Skin of body (tissue), 2 donors: ENCODE data around the gene CBX4. TPM values are rescaled to one million over a fixed set of nuclear protein-coding genes. Genes with fewer than 3 reads are reported as not detected.

Source experiments
- DNase-seq: peaks from one replicate; lab custom pipeline; 2025; lab: John Stamatoyannopoulos, UW
- total RNA-seq: library from RNA; depleted of rRNA; stranded (reverse); fragments of >200 nt; gene quantifications from one replicate; pipeline ENCODE4 v1.2.3, GENCODE V29; 2014

Gene CBX4
- total RNA-seq, 1 donor from 2014 or later = 13.7 TPM

GRCh38 chr17:79790805-79791734 lies 48.2 kb downstream of the CBX4 start:
- no peak for DNase-seq

DNA sequence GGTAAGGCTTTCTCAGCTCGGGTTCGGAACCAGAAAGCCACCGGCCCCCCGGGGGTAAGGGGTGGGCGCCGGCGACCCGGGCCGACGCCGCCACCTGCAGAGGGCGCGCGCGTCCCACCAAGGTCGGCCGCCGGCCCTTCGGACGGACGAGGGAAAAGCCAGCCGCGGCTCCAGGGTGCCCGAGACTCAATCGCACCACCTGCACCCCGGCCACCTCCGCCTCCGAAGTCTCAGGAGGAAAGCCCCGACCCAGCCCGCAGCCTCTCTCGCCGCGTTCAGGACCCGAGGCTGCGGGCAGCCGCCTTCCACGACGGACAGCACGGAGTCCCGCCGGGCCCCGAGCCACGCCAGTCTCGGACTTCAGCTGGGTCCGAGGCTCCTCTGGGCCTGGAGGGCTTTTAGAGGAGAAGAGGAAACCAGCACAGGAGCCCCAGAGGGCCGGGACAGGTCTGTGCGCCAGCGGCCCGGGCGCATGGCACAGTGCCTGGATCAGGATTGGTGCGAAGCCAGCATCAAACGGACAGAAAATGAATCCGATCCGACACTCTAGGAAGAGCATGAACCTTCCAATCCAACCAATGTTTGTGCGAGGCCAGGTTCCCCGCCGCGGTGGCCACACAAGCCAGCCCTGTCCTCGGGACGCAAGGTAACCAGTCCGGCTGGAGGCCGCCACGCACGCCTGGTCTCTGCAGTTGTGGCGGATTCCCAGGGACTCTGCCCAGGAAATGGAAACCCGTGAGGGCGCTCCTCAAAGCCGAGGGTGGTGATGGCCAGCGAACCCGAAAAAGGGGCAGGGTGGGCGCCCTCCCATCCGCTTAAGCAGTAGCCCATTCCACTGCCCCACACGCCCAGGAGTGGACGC lies 49.1 kb downstream of the CBX4 start:
- DNase-seq = no peak

DNA sequence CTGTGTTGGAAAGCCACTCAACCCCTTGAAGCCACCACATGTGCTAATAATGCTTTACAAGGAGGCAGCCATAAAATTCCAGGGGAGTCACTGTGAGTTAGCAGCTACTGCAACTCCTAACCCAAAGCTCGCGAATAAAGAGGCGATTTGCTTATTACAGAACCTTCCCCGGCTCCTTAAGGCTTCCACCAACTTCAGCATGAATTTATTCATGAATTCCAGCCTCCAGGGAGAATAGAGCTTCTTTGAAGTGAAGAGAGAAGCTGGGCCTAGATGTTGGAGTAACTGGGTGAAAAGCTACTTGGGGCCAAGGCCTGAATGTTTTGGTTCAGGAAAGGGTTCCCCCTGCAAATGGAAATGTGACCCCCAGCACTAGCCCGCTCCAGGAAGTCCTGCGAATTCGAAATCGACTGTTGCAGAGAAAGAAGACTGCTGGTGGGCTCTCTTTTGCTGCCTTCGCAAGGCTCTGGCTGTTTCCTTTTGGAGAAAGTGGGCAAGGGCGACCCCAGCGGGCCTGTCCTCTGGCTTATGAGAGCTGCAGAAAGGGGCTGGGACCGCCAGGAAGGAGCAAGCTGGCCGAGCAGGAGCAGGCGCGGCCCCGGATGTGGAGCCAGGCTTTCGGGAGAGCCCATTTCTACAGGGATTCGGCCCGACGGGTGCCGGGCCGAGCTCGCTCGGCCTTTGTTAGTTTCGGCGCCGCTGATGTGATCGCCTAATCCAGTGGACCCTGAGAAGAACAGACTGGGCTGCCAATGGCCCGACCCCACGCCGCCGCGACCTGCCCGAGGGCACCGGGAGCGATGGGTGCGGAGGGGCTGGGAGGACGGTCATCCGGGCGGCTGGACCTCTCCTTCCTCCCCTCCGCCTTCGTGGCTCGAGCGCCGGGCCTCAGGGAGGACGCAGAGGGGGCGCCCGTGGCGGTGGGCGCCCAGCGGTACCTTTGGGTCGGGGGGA lies 50.0 kb downstream of the CBX4 start:
- DNase-seq = no peak

DNA sequence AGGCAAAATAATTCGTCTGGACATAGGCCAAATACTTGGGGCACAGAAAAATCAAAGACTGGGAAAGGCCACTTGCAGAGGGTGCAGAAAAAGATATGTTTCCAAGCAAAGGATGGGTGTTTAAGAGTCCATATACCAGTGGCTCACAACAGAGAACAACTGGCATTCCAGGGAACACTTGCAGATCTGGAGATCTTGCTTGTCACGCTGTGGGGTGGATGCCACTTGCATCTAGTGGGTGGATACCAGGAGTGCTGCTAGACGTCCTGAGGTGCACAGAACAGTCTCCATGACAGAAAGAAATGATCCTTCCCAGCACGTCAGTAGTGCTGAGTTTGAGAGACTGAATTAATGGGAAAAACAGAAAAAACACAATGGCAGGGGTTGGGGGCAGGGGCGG lies 50.8 kb downstream of the CBX4 start:
- no peak for DNase-seq

DNA sequence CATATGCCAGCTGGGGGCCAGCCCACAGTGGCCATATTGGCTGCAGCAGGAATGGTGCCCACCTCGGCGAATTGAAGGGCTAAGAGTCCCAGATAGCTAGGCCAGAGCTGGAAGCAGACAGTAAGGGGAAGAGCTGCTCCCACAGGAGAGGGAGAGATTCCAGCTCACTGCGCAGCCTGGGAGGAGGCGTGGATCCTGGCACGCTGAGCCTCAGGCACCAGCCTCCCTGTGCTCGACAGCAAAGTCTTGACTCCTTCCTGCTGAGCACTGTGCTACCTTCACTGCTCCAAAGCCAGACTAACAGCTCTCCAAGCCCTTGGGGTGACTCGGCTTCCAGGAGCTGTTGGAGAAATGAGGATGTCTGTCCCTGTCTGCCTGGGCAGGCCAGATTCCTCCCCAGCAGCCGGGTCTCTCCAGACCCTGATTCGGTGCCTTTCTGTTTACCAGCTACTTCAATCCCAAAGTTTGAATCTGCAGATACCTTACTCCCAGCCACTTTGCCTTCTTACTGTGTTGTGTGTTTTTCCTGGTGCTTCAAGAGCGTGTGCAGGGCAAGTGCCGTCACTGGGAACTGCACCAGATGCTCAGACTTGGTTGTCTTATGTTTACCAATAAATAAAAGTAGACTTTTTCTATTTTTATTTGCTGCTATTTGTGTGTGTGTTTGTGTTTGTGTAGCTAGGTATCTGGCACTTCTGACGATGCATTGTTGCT lies 52.2 kb downstream of the CBX4 start:
- no peak for DNase-seq

DNA sequence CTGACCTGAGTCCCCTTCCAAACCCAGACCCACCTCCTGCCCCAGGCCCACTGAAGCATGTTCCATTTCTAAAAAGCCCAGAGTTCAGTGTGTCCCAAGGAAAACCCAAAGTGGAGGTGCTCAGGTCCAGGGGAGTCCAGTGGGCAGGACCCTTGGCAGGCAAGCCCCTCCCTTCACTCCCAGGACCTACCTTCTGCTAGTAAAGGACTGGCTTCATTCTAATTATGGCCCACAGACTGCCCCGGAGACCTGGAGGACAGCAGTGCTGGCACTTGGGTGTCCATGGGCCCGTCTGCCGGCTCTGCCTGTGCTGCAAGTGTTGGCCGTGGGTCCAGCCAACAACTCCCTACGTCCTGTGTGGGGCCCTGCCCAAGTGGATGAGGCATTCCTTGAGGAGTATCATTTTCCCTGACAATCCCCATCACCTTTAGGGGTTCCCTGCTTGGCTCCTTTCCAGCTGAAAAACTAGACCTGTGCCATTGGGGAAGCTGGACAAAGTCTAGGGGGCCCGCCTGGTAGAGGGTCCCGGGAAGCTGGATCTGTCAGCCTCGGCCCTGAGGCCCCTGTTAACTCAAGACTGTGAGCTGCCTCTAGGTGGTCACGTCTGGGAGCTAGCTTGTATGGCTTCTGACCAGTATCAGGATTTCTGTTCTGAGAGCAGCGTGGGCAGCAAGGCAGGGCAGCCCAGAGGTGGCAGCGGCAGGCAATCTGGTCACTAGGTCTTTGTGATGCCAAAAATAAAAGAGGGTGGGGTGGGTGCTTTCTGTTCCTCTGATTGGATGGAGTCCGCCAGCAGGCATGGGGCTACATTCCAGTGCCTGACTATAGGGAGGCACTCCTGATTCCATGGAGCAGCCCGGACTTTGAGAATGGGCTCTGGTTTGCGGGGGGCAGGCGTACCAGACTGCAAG lies 53.1 kb downstream of the CBX4 start:
- no peak for DNase-seq

DNA sequence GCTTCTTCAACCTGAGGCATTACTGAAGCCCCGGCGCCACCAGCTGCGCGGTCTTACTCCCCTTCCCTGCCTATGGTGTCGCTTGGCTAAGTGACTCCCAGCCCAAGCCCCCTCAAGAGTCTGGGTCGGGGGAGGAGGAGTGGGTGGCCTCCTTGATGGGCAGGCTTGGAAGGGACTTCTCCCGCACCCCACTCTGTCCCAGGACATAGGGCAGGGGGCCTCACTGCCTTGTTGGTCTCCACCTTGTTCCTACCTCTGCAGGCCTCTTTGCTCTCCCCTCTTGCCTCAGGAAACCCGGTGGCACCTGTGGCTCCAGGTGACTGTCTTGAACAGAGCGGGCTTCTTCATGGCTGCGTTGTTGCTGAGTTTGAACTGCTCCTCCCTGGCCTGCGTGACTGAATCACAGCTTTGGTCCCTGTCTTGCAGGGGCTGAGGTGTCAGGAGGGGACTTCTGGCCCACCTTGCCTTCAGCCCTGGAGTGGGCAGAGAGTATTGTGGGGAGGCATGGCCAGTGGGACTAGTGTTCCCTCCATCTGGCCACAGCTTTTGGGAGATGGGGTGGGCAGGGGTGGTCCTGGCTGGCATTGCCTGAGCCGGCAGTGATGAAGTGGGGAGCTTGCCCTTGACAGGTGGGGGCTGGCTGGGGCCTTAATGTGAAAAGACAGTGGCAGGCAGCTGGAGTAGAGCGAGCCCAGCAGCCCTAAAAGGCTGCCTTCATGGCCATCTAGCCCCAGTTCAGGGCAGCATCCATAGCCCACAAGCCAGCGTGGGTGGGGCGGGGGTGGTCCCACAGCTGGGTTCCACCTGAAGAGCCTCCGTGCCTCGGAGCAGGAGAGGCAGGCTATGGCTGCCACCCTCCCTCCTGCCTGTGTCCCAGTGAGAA lies 54.0 kb downstream of the CBX4 start:
- no peak for DNase-seq

DNA sequence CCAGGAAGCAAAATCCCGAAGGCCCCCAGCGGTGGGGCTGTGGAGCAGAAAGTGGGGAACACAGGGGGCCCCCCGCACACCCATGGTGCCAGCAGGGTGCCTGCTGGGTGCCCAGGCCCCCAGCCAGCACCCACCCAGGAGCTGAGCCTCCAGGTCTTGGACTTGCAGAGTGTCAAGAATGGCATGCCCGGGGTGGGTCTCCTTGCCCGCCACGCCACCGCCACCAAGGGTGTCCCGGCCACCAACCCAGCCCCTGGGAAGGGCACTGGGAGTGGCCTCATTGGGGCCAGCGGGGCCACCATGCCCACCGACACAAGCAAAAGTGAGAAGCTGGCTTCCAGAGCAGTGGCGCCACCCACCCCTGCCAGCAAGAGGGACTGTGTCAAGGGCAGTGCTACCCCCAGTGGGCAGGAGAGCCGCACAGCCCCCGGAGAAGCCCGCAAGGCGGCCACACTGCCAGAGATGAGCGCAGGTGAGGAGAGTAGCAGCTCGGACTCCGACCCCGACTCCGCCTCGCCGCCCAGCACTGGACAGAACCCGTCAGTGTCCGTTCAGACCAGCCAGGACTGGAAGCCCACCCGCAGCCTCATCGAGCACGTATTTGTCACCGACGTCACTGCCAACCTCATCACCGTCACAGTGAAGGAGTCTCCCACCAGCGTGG lies 54.8 kb downstream of the CBX4 start:
- no peak for DNase-seq

- no peak for DNase-seq
These were observed 55.3 kb downstream of the CBX4 start for GRCh38 chr17:79783891-79784290.

Other genes starting within 250 kb of the CBX4 start
- not detected for gene RBFOX3, start 228.4 kb downstream of the CBX4 start, total RNA-seq
- not detected for gene ENPP7, start 108.5 kb downstream of the CBX4 start, total RNA-seq
- 5.9 TPM for gene CBX2, start 61.3 kb downstream of the CBX4 start, total RNA-seq
- gene CBX8, start 42.4 kb downstream of the CBX4 start, total RNA-seq = 3.4 TPM
- gene TBC1D16, start 196.4 kb upstream of the CBX4 start, total RNA-seq = 18.3 TPM
- gene CCDC40, start 197.2 kb upstream of the CBX4 start, total RNA-seq = 3.3 TPM